ENCODE results near the gene SIGLEC1. TPM values are rescaled to one million over a fixed set of nuclear protein-coding genes. Genes with fewer than 3 reads are reported as not detected.
A peak's percentile ranks its signal among the peaks of the same experiment; 100 is the strongest.

The SIGLEC1 gene
- total and polyA plus RNA-seq, 10 of the 15 experiments (the other 5 are each of a cell fraction or from before 2014, with no cell fraction given) = 0.05 TPM; not detected in 9

GRCh38 chr20:3754276-3754630 is 41.9 kb upstream of the SIGLEC1 start (continued):
- TF ChIP-seq MAX (IDR thresholded peaks at IDR 0.05; ENCODE audit: low read depth, low read length) (no peak), MTA2 (IDR thresholded peaks at IDR 0.05; ENCODE audit: low read depth) (no peak), BCL3 (IDR thresholded peaks at IDR 0.05; ENCODE audit: borderline replicate concordance, insufficient read depth, low read depth, low read length, poor library complexity, severe bottlenecking) (no peak)

DNA sequence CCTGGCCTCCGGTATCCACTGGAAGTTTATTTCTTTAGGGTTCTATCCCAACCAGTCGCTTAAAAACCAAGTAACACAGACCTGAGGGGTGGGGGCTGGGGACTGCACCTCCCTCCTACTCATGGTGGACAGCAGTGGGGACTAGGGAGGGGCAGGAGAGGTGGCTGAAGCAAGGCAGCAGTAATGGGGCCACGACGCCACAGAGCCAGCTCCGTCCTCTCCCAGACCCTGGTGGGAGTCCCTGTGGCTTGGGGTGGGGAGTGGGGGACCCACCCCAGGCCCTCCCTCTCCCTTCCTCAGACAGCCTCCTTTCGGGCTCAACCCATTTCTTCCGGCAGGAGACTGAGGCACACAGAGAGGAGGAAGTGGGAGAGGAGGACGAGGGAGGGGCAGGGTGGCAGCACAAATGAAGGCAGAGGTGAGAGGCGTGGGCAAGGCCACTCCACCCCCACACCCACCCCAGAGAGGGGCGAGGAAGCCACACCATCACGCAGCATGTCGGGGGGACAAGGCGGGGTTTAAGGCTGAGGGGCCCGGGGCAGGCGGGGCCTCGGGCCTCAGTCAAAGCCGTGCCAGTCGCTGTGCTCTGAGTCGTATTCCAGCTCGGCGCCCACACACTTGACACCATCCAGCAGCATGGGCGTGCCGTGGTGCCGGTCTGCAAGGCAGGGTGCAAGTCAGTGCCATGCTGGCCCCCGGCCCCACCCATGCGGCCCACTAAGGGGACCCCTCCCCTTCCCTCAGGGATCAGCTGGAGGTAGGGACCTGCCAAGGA is 41.3 kb upstream of the SIGLEC1 start:
- in situ Hi-C loops (cut with MboI) = no loop called here
- POLR2A ChIA-PET = interaction anchor here (0.6 to 1.1 kb wide), 2 partner anchors 12 to 1212 kb away, joined by 4 to 5 read pairs; no protein-coding TSS in a partner anchor

More for the DNA sequence above, 41.3 kb upstream of the SIGLEC1 start:
- SMC1A ChIA-PET (ENCODE audit: uncharacterized antibody, unreplicated experiment) = interaction anchor here (1.0 to 2.7 kb wide), 2 partner anchors 15 to 103 kb away, joined by 3 to 12 read pairs; partner anchors contain the start of gene ADISSP
- no peak overlapping the region for H3K4me3 ChIP-seq
- no peaks in the 10 kb centered on the region for H3K9me3 ChIP-seq (replicated peaks; ENCODE audit: control insufficient read depth, insufficient read depth, low read length)
- CTCF ChIA-PET = interaction anchor here (0.7 to 4.1 kb wide), 6 partner anchors 13 to 338 kb away, joined by 3 to 52 read pairs (median 3); partner anchors contain the start of gene ADISSP
- H3K9ac ChIP-seq (ENCODE audit: control insufficient read depth, insufficient read depth, low read length) = no peak overlapping the region
- no peak overlapping the region for H2AFZ ChIP-seq (ENCODE audit: control insufficient read depth, low read depth, low read length)
- no peaks in the 10 kb centered on the region for H4K20me1 ChIP-seq (ENCODE audit: control insufficient read depth, insufficient read depth)
- RAD21 ChIA-PET (ENCODE audit: unreplicated experiment) = interaction anchor here (1.0 to 1.3 kb wide), 3 partner anchors 14 to 101 kb away, joined by 4 read pairs; partner anchors contain the start of gene ADISSP
- intact Hi-C loops (cut with micrococcal nuclease; ENCODE audit: unreplicated experiment) = loop anchor here (2.0 kb wide), 1 partner anchor 13 kb away; the partner anchor contains the start of gene ADISSP
- no peak for ATAC-seq
- 71% methylated on average over 24 of the region's 26 CpGs for WGBS (ENCODE audit: insufficient coverage, insufficient replicate concordance, low lambda C conversion rate, missing lambda C conversion rate)
- no peak for DNase-seq (ENCODE audit: low read depth, low spot score)
- peaks cover 0 to 2% of the 10 kb centered on the region in 2 experiments; a peak in 1 of 4 replicates for H3K36me3 ChIP-seq (ENCODE audit: control insufficient read depth in 2 of 2, insufficient read depth in 2 of 2, low read length in 1 of 2)
- TF ChIP-seq MEF2A (IDR thresholded peaks at IDR 0.05; ENCODE audit: insufficient read depth, low read depth, low read length) = no peak
- H3K4me2 ChIP-seq (ENCODE audit: control insufficient read depth, insufficient read depth) = no peak overlapping the region
- FAIRE-seq = no peak
- no peaks in the 10 kb centered on the region for H3K27me3 ChIP-seq (replicated peaks in 1 of 2; ENCODE audit: control insufficient read depth in 2 of 2, insufficient read depth in 2 of 2, low read length in 1 of 2)
- no peaks in the 10 kb centered on the region for H3K79me2 ChIP-seq (ENCODE audit: control insufficient read depth, insufficient read depth, low read length)
- no peaks in the 10 kb centered on the region for H3K4me1 ChIP-seq (ENCODE audit: control insufficient read depth, insufficient read depth, low read length)
- no peak overlapping the region for H3K27ac ChIP-seq (ENCODE audit: control insufficient read depth, insufficient read depth)
- BruUV-seq (replicated peaks) = TSS peak; percentile 70
